Spleen (tissue), 11 donors: ENCODE measurements around the gene ADM2. TPM values are rescaled to one million over a fixed set of nuclear protein-coding genes. Genes with fewer than 3 reads are reported as not detected.

Experiments
- DNase-seq: peaks from one replicate; pipeline ENCODE4 v3.0.0-alpha.2; 2020
- H3K27ac ChIP-seq, 8 donors: fragments of 200-600 bp; sonication (generic) in 7 of 8; 1 replicate in 4 of 8; 2 replicates in 4 of 8; pipeline versions ENCODE4 v1.5.0 to v1.8.0; 2016 to 2021; ENCODE audit warnings: inconsistent platforms in 4 of 8, mild to moderate bottlenecking in 4 of 8, moderate library complexity in 1 of 8
- H3K27me3 ChIP-seq, 7 donors: fragments of 200-600 bp; sonication (generic) in 6 of 7; replicated peaks in 1 of 7; 1 replicate in 4 of 7; 2 replicates in 3 of 7; pipeline versions ENCODE4 v1.5.0 to v1.8.0; 2016 to 2021; ENCODE audit warnings: inconsistent platforms in 3 of 7, mild to moderate bottlenecking in 1 of 7
- H3K36me3 ChIP-seq, 6 donors: fragments of 200-600 bp; sonication (generic) in 5 of 6; 1 replicate in 4 of 6; 2 replicates in 2 of 6; pipeline versions ENCODE4 v1.5.0 to v1.8.0; 2016 to 2021; ENCODE audit warnings: inconsistent platforms in 2 of 6
- H3K4me1 ChIP-seq, 6 donors: fragments of 200-600 bp; sonication (generic) in 5 of 6; 1 replicate in 3 of 6; 2 replicates in 3 of 6; pipeline versions ENCODE4 v1.5.0 to v1.8.0; 2016 to 2021; ENCODE audit warnings: inconsistent platforms in 3 of 6
- H3K4me3 ChIP-seq, 8 donors: fragments of 200-600 bp; sonication (generic) in 7 of 8; 1 replicate in 4 of 8; 2 replicates in 4 of 8; pipeline versions ENCODE4 v1.5.0 to v1.8.0; 2016 to 2021; ENCODE audit warnings: inconsistent platforms in 4 of 8, mild to moderate bottlenecking in 4 of 8, moderate library complexity in 2 of 8
- H3K9me3 ChIP-seq, 8 donors: fragments of 200-600 bp; sonication (generic) in 7 of 8; 1 replicate in 4 of 8; 2 replicates in 4 of 8; pipeline versions ENCODE4 v1.5.0 to v1.8.0; 2016 to 2021; ENCODE audit warnings: inconsistent platforms in 4 of 8
- CTCF ChIP-seq, 11 experiments: fragments of 200-600 bp in 7 of 11; fragments of 450-650 bp in 4 of 11; sonication (generic) in 4 of 11; IDR thresholded peaks in 8 of 11; conservative IDR thresholded peaks in 3 of 11; 1 replicate in 7 of 11; 2 replicates in 4 of 11; pipeline versions ENCODE4 v1.4.0 to v1.8.0; 2016 to 2021; ENCODE audit warnings: antibody characterized with exemption in 11 of 11, inconsistent platforms in 4 of 11, mild to moderate bottlenecking in 1 of 11
- POLR2A ChIP-seq, 3 donors: fragments of 450-650 bp; IDR thresholded peaks; one replicate each; pipeline ENCODE4 v1.5.1; 2017; ENCODE audit warnings: antibody characterized with exemption in 3 of 3, mild to moderate bottlenecking in 1 of 3
- POLR2AphosphoS5 ChIP-seq, 3 donors: sonication (generic); formaldehyde crosslinking; IDR thresholded peaks; one replicate each; pipeline ENCODE4 v1.5.1; 2017; ENCODE audit warnings: antibody characterized with exemption in 3 of 3
- WGBS, 5 donors: extraction: QIAGEN DNeasy Blood & Tissue Kit in 3 of 5; methylation state at CpG; one replicate each; pipeline versions ENCODE4 v1.1.5 to v1.1.7; 2013 to 2018; 5-methylcytosine and 5-hydroxymethylcytosine counted together
- intact Hi-C: fragments of 100-400 bp; cut with DNase I; formaldehyde crosslinking; loops from one replicate; pipeline ENCODE4 v1.15.0; 2023; ENCODE audit warnings: low total_unique reads
- polyA plus RNA-seq, 3 donors: library from polyadenylated mRNA; stranded (reverse); fragments of 200-250 nt; gene quantifications; one replicate each; pipeline ENCODE4 v1.2.1, GENCODE V29; 2013
- total RNA-seq, 7 donors: library from RNA; depleted of rRNA in 3 of 7; stranded (reverse); fragments of >200 nt in 3 of 7; fragmentation: NEBNext Ultra II Directional in 4 of 7; extraction: Animal tissue kit (Norgen Biotek cat#: 25700) in 4 of 7; gene quantifications; one replicate each; pipeline versions ENCODE4 v1.1.0 to v1.2.1, GENCODE V29; 2016 to 2021
- donor health status: healthy with polysubstance abuse.
- donor health status: DM: no; HTN: no; CAD: no; lungs with moderate emphysema.
- donor health status: DM: no; HTN: no; CAD: no.
- donor health status: Bipolar disorder and iron deficiency.
- donor health status: healthy.
- donor health status: DM: no; HTN: no; CAD: no.
- donor health status: DM: yes; HTN: yes; CAD: no.

The ADM2 gene
- total and polyA plus RNA-seq, 10 donors, result 0.74 to 3.5 (median 2.0) TPM

- TF ChIP-seq CTCF (IDR thresholded peaks at IDR 0.05 in 8 of 11, conservative IDR thresholded peaks at IDR 0.05 in 3 of 11), result no peak
- TF ChIP-seq POLR2AphosphoS5 (IDR thresholded peaks at IDR 0.05), result no peak
- TF ChIP-seq POLR2A (IDR thresholded peaks at IDR 0.05), result no peak
- DNase-seq, result peak; percentile 74
- Histone ChIP-seq H3K36me3 (no peaks in the 10 kb centered on the region), H3K9me3 (no peaks in the 10 kb centered on the region), H3K27ac (peak overlapping the region in 3 of 8 donors; percentile 55 to 69 (median 62)), H3K4me3 (peak overlapping the region; percentile 51 to 86 (median 58)), H3K27me3 (peaks cover 0 to 71% (median 20%) of the 10 kb centered on the region in 7 donors), H3K4me1 (peaks cover 5 to 33% (median 18%) of the 10 kb centered on the region in 6 donors)
- intact Hi-C loops, result no loop called here
- WGBS, 5 donors, result 53 to 75% (median 71%) methylated on average over 8 to 35 of the region's 35 CpGs
These were observed 1.0 kb downstream of the ADM2 start for GRCh38 chr22:50482107-50483074.

- no peak overlapping the region for H3K4me3 ChIP-seq
- no peaks in the 10 kb centered on the region for H3K9me3 ChIP-seq
- no peak overlapping the region for H3K27ac ChIP-seq
- peaks cover 0 to 78% (median 20%) of the 10 kb centered on the region in 7 donors for H3K27me3 ChIP-seq
- no peaks in the 10 kb centered on the region for H3K36me3 ChIP-seq
- intact Hi-C loops, result no loop called here
- no peak for DNase-seq
- WGBS, 5 donors, result 79 to 92% (median 86%) methylated on average over 3 to 10 of the region's 10 CpGs
- peaks cover 5 to 33% (median 18%) of the 10 kb centered on the region in 6 donors for H3K4me1 ChIP-seq
- no peak for TF ChIP-seq POLR2AphosphoS5 (IDR thresholded peaks at IDR 0.05)
- TF ChIP-seq CTCF (IDR thresholded peaks at IDR 0.05 in 8 of 11, conservative IDR thresholded peaks at IDR 0.05 in 3 of 11), result no peak
- TF ChIP-seq POLR2A (IDR thresholded peaks at IDR 0.05), result no peak
These were observed 1.8 kb downstream of the ADM2 start for GRCh38 chr22:50483106-50483505.

- Histone ChIP-seq H3K27ac (no peak overlapping the region), H3K27me3 (peaks cover 0 to 82% (median 20%) of the 10 kb centered on the region in 7 donors), H3K4me3 (no peak overlapping the region), H3K9me3 (no peaks in the 10 kb centered on the region), H3K4me1 (peaks cover 5 to 33% (median 18%) of the 10 kb centered on the region in 6 donors), H3K36me3 (no peaks in the 10 kb centered on the region)
- TF ChIP-seq POLR2A (IDR thresholded peaks at IDR 0.05), result no peak
- no peak for TF ChIP-seq CTCF (IDR thresholded peaks at IDR 0.05 in 8 of 11, conservative IDR thresholded peaks at IDR 0.05 in 3 of 11)
- TF ChIP-seq POLR2AphosphoS5 (IDR thresholded peaks at IDR 0.05), result no peak
- intact Hi-C loops, result no loop called here
- WGBS, 5 donors, result 89 to 98% (median 90%) methylated on average over 5 to 8 of the region's 8 CpGs
- no peak for DNase-seq
These were observed 2.2 kb downstream of the ADM2 start for GRCh38 chr22:50483556-50483955.
